NCI-H345 (cell line): ENCODE data around the gene NTF4.
A peak's percentile ranks its signal among the peaks of the same experiment; 100 is the strongest.

Experiments
- DNase-seq: peaks from one replicate; lab custom pipeline; 2025; lab: John Stamatoyannopoulos, UW

Gene NTF4

GRCh38 chr19:49091391-49092038, 26.9 kb upstream of the NTF4 start:
- DNase-seq, result no peak

DNA sequence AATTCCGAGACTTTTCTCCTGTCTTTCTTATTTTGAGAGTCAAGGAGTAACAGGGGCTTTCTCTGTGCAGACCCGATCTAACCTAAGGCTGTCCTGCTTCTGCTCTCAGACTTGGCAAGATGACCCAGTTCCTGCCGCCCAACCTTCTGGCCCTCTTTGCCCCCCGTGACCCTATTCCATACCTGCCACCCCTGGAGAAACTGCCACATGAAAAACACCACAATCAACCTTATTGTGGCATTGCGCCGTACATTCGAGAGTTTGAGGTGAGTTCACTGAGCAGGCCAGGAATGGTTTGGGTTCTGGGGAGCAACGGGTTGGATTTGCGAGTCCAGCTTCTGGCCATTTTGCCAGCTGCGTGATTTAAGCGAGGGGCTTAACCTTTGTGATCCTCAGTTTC, 21.7 kb upstream of the NTF4 start:
- no peak for DNase-seq

DNA sequence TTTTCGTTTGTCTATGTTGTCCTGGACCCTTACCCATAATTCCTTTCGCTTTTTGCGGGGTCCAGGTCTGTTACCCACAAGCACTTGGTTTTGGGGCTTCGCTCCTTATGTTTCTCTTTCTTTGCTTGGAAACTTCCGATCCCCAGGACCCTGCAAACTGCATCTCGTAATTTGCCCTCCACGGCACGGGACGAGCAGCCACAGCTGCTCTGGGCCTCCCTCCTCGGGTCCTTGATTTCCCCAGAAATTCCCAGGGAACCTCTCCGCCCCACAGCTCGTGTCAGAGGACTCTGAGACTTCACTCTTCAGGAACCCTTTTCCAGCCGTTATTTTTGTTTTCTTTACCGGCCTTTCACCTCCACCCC, 21.2 kb upstream of the NTF4 start:
- DNase-seq, result no peak

- peak; percentile 98 for DNase-seq
Observed at GRCh38 chr19:49085020-49085867, 20.6 kb upstream of the NTF4 start, which contains the start of gene SNRNP70. Gene SNRNP70, plus strand, starts transcription at chr19:49085451. Its CDS starts 964 bp downstream, at chr19:49086415.

GRCh38 chr19:49084206-49085019, 19.8 kb upstream of the NTF4 start:
- DNase-seq, result no peak

GRCh38 chr19:49081273-49081672, 16.7 kb upstream of the NTF4 start:
- DNase-seq, result no peak

GRCh38 chr19:49080392-49080791, 15.8 kb upstream of the NTF4 start:
- no peak for DNase-seq

GRCh38 chr19:49074869-49075268, 10.3 kb upstream of the NTF4 start:
- DNase-seq, result peak; percentile 7

DNA sequence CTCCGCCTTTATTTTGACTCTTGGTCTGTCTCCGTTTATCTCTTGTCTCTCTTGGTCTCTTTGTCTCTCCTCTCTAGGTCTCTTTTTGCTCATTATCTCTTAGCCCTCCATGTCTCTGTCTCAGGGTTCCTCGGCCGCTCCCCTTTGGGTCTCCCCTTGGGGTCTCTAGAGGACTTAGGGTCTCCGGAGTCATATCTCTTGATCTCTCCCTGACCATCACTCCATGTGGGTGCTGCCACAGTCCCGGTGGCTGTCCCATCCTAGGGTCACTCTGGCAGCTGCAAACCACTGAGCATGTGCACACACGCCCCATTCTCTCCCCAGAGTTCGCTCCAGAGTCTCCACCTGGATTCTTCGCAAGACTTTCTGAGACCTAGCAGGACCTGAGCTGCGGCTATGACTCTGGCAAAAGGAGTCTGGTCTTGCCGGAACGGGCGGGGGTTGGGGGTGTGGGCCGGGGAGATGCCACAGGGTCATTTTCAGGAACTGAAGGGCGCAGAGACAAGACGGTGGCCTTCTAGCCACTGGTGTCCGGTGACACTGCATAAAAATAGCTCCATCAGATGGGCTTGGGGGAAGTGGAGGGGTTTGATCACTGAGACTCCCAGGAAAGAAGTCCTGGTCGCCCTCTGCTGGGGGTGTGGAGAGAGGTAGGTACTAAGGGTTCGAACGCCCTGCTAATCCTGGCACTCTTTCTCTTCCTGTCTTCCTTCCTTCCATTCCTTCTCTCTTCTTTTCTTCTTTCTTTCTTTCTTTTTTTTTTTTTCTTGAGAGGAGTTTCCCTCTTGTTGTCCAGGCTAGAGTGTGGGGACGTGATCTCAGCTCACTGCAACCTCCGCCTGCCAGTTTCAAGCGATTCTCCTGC, 9.1 kb upstream of the NTF4 start:
- no peak for DNase-seq

GRCh38 chr19:49071860-49072547, 7.4 kb upstream of the NTF4 start:
- no peak for DNase-seq

GRCh38 chr19:49070416-49070815, 5.8 kb upstream of the NTF4 start:
- no peak for DNase-seq

DNA sequence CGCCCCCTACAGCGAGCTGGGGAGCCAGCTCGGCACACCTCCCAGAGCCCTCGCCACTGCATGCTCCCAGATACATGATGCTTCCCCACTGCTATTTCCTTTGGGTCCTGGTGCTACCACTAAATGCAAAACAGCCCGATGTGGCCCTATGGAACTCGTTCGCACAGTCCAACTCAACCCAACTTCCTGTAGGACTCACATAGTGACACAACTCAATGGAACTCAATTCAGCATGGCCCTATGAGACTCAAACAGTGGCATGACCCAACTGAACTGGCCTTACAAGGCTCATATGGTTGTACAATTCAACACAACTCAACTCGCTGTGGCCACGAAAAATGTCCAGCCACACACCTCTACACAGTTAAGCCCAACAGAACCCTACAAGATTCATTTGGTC, 4.4 kb upstream of the NTF4 start:
- no peak for DNase-seq

DNA sequence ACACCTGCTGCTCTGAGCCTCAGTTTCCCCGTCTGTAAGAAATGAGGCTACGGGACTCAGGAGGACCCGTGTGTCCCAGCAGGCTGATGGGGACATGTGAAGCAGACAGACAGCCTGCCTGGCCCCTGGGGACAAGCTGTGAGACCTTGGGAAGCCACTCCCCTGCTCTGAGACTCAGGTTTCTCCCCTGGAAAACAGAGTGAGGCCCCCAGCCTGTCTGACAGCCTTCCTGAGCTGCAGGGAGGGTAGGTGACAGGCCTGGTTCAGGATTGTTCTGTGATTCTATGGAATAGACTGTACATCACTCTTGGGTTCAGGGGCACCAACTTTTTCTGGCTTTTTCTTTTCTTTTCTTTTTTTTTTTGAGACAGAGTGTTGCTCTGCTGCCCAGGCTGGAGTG, 2.9 kb upstream of the NTF4 start:
- DNase-seq, result no peak

GRCh38 chr19:49065905-49066512, 1.4 kb upstream of the NTF4 start:
- DNase-seq, result no peak

GRCh38 chr19:49064029-49064629, 489 bp downstream of the NTF4 start:
- no peak for DNase-seq

- DNase-seq, result no peak
Observed at GRCh38 chr19:49061445-49061844, 3.2 kb downstream of the NTF4 start.

DNA sequence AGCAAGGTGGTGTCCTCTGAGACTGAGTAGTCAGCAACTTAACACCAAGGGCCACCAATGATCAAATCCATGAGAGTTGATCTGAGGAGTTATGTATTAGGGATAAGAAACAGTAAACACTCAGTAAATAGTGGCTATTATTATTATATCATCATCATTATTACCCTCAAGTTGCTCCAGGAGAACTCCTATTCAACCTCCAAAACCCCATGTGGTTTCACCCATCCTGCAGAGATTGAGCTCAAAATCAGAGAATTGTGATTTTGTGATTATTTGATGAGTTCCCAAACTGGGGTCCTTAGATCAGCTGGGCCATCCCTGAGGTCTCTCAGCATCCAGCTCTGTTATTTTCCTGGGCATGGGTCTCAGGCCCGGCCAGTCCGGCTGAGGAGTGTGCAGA, 3.6 kb downstream of the NTF4 start:
- no peak for DNase-seq

GRCh38 chr19:49059053-49059452, 5.6 kb downstream of the NTF4 start:
- no peak for DNase-seq

GRCh38 chr19:49058562-49058961, 6.1 kb downstream of the NTF4 start:
- no peak for DNase-seq

GRCh38 chr19:49057636-49058234, 6.9 kb downstream of the NTF4 start, which contains the start of gene CGB7:
Gene CGB7, minus strand, starts transcription at chr19:49057749. Its CDS starts 2,374 bp downstream, at chr19:49055375.
- DNase-seq, result peak; percentile 5
